DND-41 (cell line): ENCODE results near the gene PTPN7.

Experiments
- ATAC-seq: fragments of 200-7000 bp; cut with Tn5 transposase; 3 replicates; pipeline ENCODE4 v1.9.1; 2021; ENCODE audit warnings: low read depth; ENCODE audit not compliant: insufficient read depth
- DNase-seq: peaks from one replicate; pipeline ENCODE4 v3.0.0-alpha.2; 2020
- H2AFZ ChIP-seq: 2 replicates; pipeline ENCODE4 v1.6.0; 2012; ENCODE audit warnings: low read depth, low read length
- H3K27ac ChIP-seq: 2 replicates; pipeline ENCODE4 v1.5.1; 2012; ENCODE audit warnings: low read length, inconsistent platforms
- H3K27me3 ChIP-seq: fragments of 200-600 bp; sonication (generic); 2 replicates; pipeline ENCODE4 v1.6.0; 2012; ENCODE audit warnings: low read length, mild to moderate bottlenecking, inconsistent platforms; ENCODE audit not compliant: insufficient read depth, poor library complexity
- H3K36me3 ChIP-seq: 2 replicates; pipeline ENCODE4 v1.5.1; 2012; ENCODE audit warnings: low read length, inconsistent platforms; ENCODE audit not compliant: insufficient read depth
- H3K4me1 ChIP-seq: 2 replicates; pipeline ENCODE4 v1.5.1; 2012; ENCODE audit warnings: mild to moderate bottlenecking, low read length; ENCODE audit not compliant: insufficient read depth
- H3K4me2 ChIP-seq: 2 replicates; pipeline ENCODE4 v1.6.0; 2012; ENCODE audit warnings: mild to moderate bottlenecking, moderate library complexity, low read length, inconsistent platforms; ENCODE audit not compliant: insufficient read depth
- H3K4me3 ChIP-seq, 2 experiments: fragments of 200-600 bp in 1 of 2; shearing (Covaris generic) in 1 of 2; 2 replicates each; pipeline ENCODE4 v1.5.1; 2012 to 2016; ENCODE audit warnings: inconsistent platforms in 2 of 2, low read length in 2 of 2, mild to moderate bottlenecking in 2 of 2, low read depth in 1 of 2, moderate library complexity in 1 of 2
- H3K79me2 ChIP-seq: 2 replicates; pipeline ENCODE4 v1.6.0; 2012; ENCODE audit warnings: low read length, inconsistent platforms; ENCODE audit not compliant: insufficient read depth
- H3K9ac ChIP-seq: 2 replicates; pipeline ENCODE4 v1.6.0; 2012; ENCODE audit warnings: low read depth, mild to moderate bottlenecking, inconsistent platforms, low read length, moderate library complexity
- H3K9me3 ChIP-seq: 2 replicates; pipeline ENCODE4 v1.5.1; 2012; ENCODE audit warnings: low read length, moderate library complexity, mild to moderate bottlenecking, inconsistent platforms; ENCODE audit not compliant: insufficient read depth, severe bottlenecking
- H4K20me1 ChIP-seq: 2 replicates; pipeline ENCODE4 v1.6.0; 2012; ENCODE audit warnings: low read length; ENCODE audit not compliant: insufficient read depth
- CTCF ChIP-seq: IDR thresholded peaks from 2 replicates; pipeline ENCODE4 v1.5.1; 2012; ENCODE audit warnings: borderline replicate concordance, low read length, moderate library complexity, mild to moderate bottlenecking; ENCODE audit not compliant: poor library complexity, severe bottlenecking; ENCODE audit errors: extremely low read depth
- EZH2 ChIP-seq: IDR thresholded peaks from 3 replicates; pipeline ENCODE4 v1.6.1; 2012; ENCODE audit warnings: borderline replicate concordance, low read depth, mild to moderate bottlenecking, moderate library complexity, low read length, inconsistent platforms; ENCODE audit not compliant: severe bottlenecking

Gene PTPN7

GRCh38 chr1:202164271-202165037 lies 4.1 kb upstream of the PTPN7 start:
- no peaks in the 10 kb centered on the region for H4K20me1 ChIP-seq
- peaks cover 8% of the 10 kb centered on the region for H3K79me2 ChIP-seq
- DNase-seq, result peak; percentile 85
- H3K9me3 ChIP-seq, result no peaks in the 10 kb centered on the region
- H3K36me3 ChIP-seq, result no peaks in the 10 kb centered on the region; the same call in 1 of the 2 replicates
- no peak overlapping the region for H3K4me2 ChIP-seq
- peak overlapping the region; percentile 32 for H3K9ac ChIP-seq
- peaks cover 74% of the 10 kb centered on the region for H3K4me1 ChIP-seq
- ATAC-seq, result peak; percentile 44
- H3K27ac ChIP-seq, result peak overlapping the region; percentile 98
- H2AFZ ChIP-seq, result no peak overlapping the region
- no peak for TF ChIP-seq EZH2
- no peak for TF ChIP-seq CTCF
- H3K27me3 ChIP-seq, result no peaks in the 10 kb centered on the region
- no peak overlapping the region for H3K4me3 ChIP-seq

- Histone ChIP-seq H3K36me3 (peaks cover 6% of the 10 kb centered on the region; the same call in 1 of the 2 replicates), H3K4me1 (peaks cover 82% of the 10 kb centered on the region), H3K79me2 (peaks cover 17% of the 10 kb centered on the region)
Measured at GRCh38 chr1:202163281-202164270, 3.2 kb upstream of the PTPN7 start.

More at GRCh38 chr1:202163281-202164270, 3.2 kb upstream of the PTPN7 start:
- peak overlapping the region; percentile 75 for H3K9ac ChIP-seq
- no peaks in the 10 kb centered on the region for H3K27me3 ChIP-seq
- H3K9me3 ChIP-seq, result no peaks in the 10 kb centered on the region
- H4K20me1 ChIP-seq, result no peaks in the 10 kb centered on the region
- no peak overlapping the region for H2AFZ ChIP-seq
- H3K4me2 ChIP-seq, result no peak overlapping the region
- peak overlapping the region; percentile 98 for H3K27ac ChIP-seq
- TF ChIP-seq CTCF (no peak), EZH2 (no peak)
- DNase-seq, result peak; percentile 22
- no peak for ATAC-seq
- H3K4me3 ChIP-seq, result no peak overlapping the region
